Measurements from ENCODE around the gene TMUB2. TPM values are rescaled to one million over a fixed set of nuclear protein-coding genes. Genes with fewer than 3 reads are reported as not detected.

Gene TMUB2
- 28.0 and 33.6 TPM in 2 replicates for total RNA-seq

GRCh38 chr17:44186307-44187130 lies at the start of gene TMUB2:
TMUB2 (plus strand) TSS chr17:44186972; CDS start chr17:44187709, 737 bp downstream.

GRCh38 chr17:44170499-44171201 lies 16.1 kb upstream of the TMUB2 start, which contains the start of gene ASB16:
ASB16 (plus strand) TSS chr17:44170704; CDS start chr17:44170790, 86 bp downstream.

DNA sequence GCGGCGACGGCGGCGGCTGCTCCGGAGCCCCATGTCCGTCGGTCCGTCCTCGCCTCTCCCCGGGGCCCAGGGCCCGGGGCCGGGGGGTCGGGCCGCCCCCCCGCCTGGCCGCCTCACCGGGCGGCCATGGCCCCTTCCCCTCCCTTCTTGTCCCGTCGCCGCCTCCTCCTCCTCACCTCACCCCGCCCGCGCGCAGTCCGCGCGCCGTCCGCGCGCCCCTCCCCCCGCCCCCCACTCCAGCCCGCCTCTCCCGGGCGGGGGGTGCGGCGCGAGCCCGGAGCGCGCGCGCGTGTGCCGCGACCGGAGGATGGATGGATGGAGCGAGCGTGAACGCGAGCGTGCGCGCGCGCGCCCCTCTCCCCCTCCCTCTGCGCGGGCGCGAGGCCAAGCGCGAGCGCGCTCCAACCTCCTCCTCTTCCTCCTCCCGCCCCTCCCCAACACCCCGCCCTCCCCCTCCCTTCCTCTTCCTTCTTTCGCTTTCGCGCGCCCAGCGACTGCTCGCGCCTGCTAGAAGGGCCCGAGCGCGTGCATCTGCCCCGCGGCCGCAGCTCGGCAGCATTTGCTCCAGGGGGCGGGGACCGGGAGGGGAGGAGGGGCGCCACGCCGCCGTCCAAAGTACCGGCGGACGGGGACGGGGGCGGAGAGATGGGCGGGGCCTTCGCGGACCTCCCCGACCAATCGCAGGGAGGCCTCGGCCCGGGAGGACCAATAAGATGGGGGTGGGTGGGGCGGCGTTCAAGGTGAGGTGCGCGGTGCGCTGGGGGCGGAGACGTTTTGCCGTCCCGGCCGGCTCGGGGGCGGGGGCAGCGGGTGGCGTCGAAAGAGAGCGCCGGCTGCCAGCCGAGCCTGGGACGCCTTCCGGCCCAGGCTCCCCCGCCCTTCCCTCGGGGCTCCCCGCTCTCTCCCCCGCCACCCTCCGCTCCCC lies 13.0 kb downstream of the TMUB2 start, which contains the start of gene ATXN7L3:
Gene ATXN7L3, minus strand, starts transcription at position 332 of the 925 bp plus-strand sequence. CDS start 1,814 bp downstream, outside the sequence.

DNA sequence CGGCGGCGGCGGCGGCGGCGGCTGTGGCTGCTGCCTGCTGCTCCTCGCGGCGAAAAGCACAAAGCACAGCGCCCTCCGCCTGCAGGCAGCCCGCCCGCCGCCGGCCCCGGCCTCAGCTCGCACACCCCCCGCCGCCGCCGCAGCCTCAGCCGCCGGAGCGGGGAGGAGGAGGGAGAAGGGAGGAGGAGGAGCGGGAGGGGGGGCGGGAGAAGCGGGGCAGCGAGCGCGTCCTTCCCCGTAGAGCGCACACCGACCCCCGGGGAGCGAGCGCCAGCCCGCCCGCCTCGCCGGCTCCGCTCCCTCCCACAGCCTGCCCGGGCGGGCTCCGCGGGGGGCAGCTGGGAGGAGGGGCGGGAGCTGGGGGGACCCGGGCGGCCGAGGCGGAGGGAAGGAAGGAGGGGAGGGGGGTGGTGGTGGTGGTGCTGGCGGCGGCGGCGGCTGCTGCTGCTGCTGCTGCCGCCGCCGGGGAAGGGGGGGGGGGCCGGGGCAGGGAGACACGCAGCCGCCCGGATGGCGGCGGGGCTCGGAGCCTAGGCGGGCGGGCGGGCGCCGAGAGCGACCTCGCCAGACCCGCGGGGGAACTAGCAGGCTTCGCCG lies 32.9 kb downstream of the TMUB2 start, which contains the start of gene UBTF:
Gene UBTF, minus strand, starts transcription at position 60 of the 597 bp plus-strand sequence. CDS start 1,446 bp downstream, outside the sequence.

Other genes with a start within 250 kb of the TMUB2 start
- not detected in 2 replicates for gene PPY, start 244.5 kb upstream of the TMUB2 start, total RNA-seq
- not detected in 2 replicates for gene PYY, start 233.0 kb upstream of the TMUB2 start, total RNA-seq
- gene NAGS, start 182.3 kb upstream of the TMUB2 start, total RNA-seq: 2.4 TPM in 2 replicates
- 87.9 and 101 TPM in 2 replicates for gene TMEM101, start 172.0 kb upstream of the TMUB2 start, total RNA-seq
- gene LSM12, start 120.3 kb upstream of the TMUB2 start, total RNA-seq: 22.0 and 22.6 TPM in 2 replicates
- 19.2 and 25.9 TPM in 2 replicates for gene G6PC3, start 116.2 kb upstream of the TMUB2 start, total RNA-seq
- 29.0 and 33.8 TPM in 2 replicates for gene HDAC5, start 63.3 kb upstream of the TMUB2 start, total RNA-seq
- gene HROB, start 45.0 kb upstream of the TMUB2 start, total RNA-seq: 0.77 and 1.6 TPM in 2 replicates
- gene ASB16, start 16.3 kb upstream of the TMUB2 start, total RNA-seq: not detected in 2 replicates
- gene ATXN7L3, start 12.9 kb downstream of the TMUB2 start, total RNA-seq: 33.9 and 34.8 TPM in 2 replicates
- 42.3 and 68.1 TPM in 2 replicates for gene UBTF, start 32.7 kb downstream of the TMUB2 start, total RNA-seq
- gene SLC4A1, start 81.2 kb downstream of the TMUB2 start, total RNA-seq: under 0.01 TPM in 1 of 2 replicates, not detected in the other
- 0.22 and 0.95 TPM in 2 replicates for gene RUNDC3A, start 121.6 kb downstream of the TMUB2 start, total RNA-seq
- gene SLC25A39, start 137.9 kb downstream of the TMUB2 start, total RNA-seq: 51.4 and 54.2 TPM in 2 replicates
- gene GRN, start 158.3 kb downstream of the TMUB2 start, total RNA-seq: 551 and 587 TPM in 2 replicates
- gene FAM171A2, start 176.9 kb downstream of the TMUB2 start, total RNA-seq: 5.0 TPM in 2 replicates
- gene ITGA2B, start 202.7 kb downstream of the TMUB2 start, total RNA-seq: 0.26 and 0.65 TPM in 2 replicates

All from dermis lymphatic vessel endothelial cell (primary cell).